Spleen (tissue), 11 donors: ENCODE measurements around the gene VSIG4. TPM values are rescaled to one million over a fixed set of nuclear protein-coding genes. Genes with fewer than 3 reads are reported as not detected.
A peak's percentile ranks its signal among the peaks of the same experiment; 100 is the strongest.

Experiments used
- DNase-seq: peaks from one replicate; pipeline ENCODE4 v3.0.0-alpha.2; 2020
- H3K27ac ChIP-seq, 8 donors: fragments of 200-600 bp; sonication (generic) in 7 of 8; 1 replicate in 4 of 8; 2 replicates in 4 of 8; pipeline versions ENCODE4 v1.5.0 to v1.8.0; 2016 to 2021; ENCODE audit warnings: inconsistent platforms in 4 of 8, mild to moderate bottlenecking in 4 of 8, moderate library complexity in 1 of 8
- H3K27me3 ChIP-seq, 7 donors: fragments of 200-600 bp; sonication (generic) in 6 of 7; replicated peaks in 1 of 7; 1 replicate in 4 of 7; 2 replicates in 3 of 7; pipeline versions ENCODE4 v1.5.0 to v1.8.0; 2016 to 2021; ENCODE audit warnings: inconsistent platforms in 3 of 7, mild to moderate bottlenecking in 1 of 7
- H3K36me3 ChIP-seq, 6 donors: fragments of 200-600 bp; sonication (generic) in 5 of 6; 1 replicate in 4 of 6; 2 replicates in 2 of 6; pipeline versions ENCODE4 v1.5.0 to v1.8.0; 2016 to 2021; ENCODE audit warnings: inconsistent platforms in 2 of 6
- H3K4me1 ChIP-seq, 6 donors: fragments of 200-600 bp; sonication (generic) in 5 of 6; 1 replicate in 3 of 6; 2 replicates in 3 of 6; pipeline versions ENCODE4 v1.5.0 to v1.8.0; 2016 to 2021; ENCODE audit warnings: inconsistent platforms in 3 of 6
- H3K4me3 ChIP-seq, 8 donors: fragments of 200-600 bp; sonication (generic) in 7 of 8; 1 replicate in 4 of 8; 2 replicates in 4 of 8; pipeline versions ENCODE4 v1.5.0 to v1.8.0; 2016 to 2021; ENCODE audit warnings: inconsistent platforms in 4 of 8, mild to moderate bottlenecking in 4 of 8, moderate library complexity in 2 of 8
- H3K9me3 ChIP-seq, 8 donors: fragments of 200-600 bp; sonication (generic) in 7 of 8; 1 replicate in 4 of 8; 2 replicates in 4 of 8; pipeline versions ENCODE4 v1.5.0 to v1.8.0; 2016 to 2021; ENCODE audit warnings: inconsistent platforms in 4 of 8
- POLR2A ChIP-seq, 3 donors: fragments of 450-650 bp; IDR thresholded peaks; one replicate each; pipeline ENCODE4 v1.5.1; 2017; ENCODE audit warnings: antibody characterized with exemption in 3 of 3, mild to moderate bottlenecking in 1 of 3
- POLR2AphosphoS5 ChIP-seq, 3 donors: sonication (generic); formaldehyde crosslinking; IDR thresholded peaks; one replicate each; pipeline ENCODE4 v1.5.1; 2017; ENCODE audit warnings: antibody characterized with exemption in 3 of 3
- WGBS, 5 donors: extraction: QIAGEN DNeasy Blood & Tissue Kit in 3 of 5; methylation state at CpG; one replicate each; pipeline versions ENCODE4 v1.1.5 to v1.1.7; 2013 to 2018; 5-methylcytosine and 5-hydroxymethylcytosine counted together
- intact Hi-C: fragments of 100-400 bp; cut with DNase I; formaldehyde crosslinking; loops from one replicate; pipeline ENCODE4 v1.15.0; 2023; ENCODE audit warnings: low total_unique reads
- polyA plus RNA-seq, 3 donors: library from polyadenylated mRNA; stranded (reverse); fragments of 200-250 nt; gene quantifications; one replicate each; pipeline ENCODE4 v1.2.1, GENCODE V29; 2013
- total RNA-seq, 7 donors: library from RNA; depleted of rRNA in 3 of 7; stranded (reverse); fragments of >200 nt in 3 of 7; fragmentation: NEBNext Ultra II Directional in 4 of 7; extraction: Animal tissue kit (Norgen Biotek cat#: 25700) in 4 of 7; gene quantifications; one replicate each; pipeline versions ENCODE4 v1.1.0 to v1.2.1, GENCODE V29; 2016 to 2021
- TF ChIP-seq, protein P1 (sequence below), 11 experiments: fragments of 200-600 bp in 7 of 11; fragments of 450-650 bp in 4 of 11; sonication (generic) in 4 of 11; IDR thresholded peaks in 8 of 11; conservative IDR thresholded peaks in 3 of 11; 1 replicate in 7 of 11; 2 replicates in 4 of 11; pipeline versions ENCODE4 v1.4.0 to v1.8.0; 2016 to 2021; ENCODE audit warnings: antibody characterized with exemption in 11 of 11, inconsistent platforms in 4 of 11, mild to moderate bottlenecking in 1 of 11
- donor health status: healthy with polysubstance abuse.
- donor health status: DM: no; HTN: no; CAD: no; lungs with moderate emphysema.
- donor health status: DM: no; HTN: no; CAD: no.
- donor health status: Bipolar disorder and iron deficiency.
- donor health status: healthy.
- donor health status: DM: no; HTN: no; CAD: no.
- donor health status: DM: yes; HTN: yes; CAD: no.

The VSIG4 gene
- total and polyA plus RNA-seq, 10 donors: 6.3 to 255 (median 49.7) TPM

DNA sequence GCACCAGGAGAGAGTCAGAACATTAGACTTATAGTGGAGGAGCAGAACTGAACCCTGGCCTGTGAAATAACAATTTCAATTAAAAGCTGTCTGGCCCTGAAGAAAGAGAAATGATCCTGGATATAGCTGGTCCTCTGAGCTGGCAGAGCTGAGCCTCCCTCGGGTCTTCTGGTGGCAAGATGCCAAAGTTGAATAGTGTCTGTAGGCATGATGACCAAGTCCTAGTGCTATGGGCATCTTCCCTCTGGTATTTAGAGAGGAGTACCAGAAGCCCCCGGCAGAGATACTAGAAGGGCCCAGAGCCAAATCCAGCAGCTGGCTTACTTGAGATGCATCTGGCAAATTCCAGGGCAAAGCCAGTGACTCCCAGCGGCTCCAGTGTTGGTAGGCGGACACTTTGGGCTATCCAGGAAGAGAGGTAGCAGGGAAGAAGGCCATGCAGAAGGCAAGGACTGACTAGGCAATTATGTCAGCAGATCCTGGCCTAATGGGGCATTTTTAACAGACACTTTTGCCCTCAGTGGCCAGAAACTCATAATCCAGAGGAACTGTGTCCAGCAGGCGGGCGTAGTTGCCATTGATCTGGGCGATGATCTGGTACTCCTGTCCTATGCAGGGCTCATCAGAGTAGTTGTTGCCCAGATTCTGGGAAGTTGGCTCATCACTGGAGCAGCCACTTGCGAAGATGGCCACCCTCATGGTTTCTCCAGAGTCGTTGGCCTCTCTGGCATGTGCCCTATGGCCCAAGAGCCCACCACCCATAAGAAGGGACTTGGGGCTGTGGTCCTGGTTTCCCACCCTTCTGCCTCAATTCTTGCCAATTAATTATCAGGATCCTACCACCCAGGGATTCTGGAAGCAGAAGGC, 17.9 kb downstream of the VSIG4 start:
- intact Hi-C loops: no loop called here
- peaks cover 0 to 54% (median 6%) of the 10 kb centered on the region in 6 donors for H3K4me1 ChIP-seq
- DNase-seq: no peak
- peak overlapping the region in 7 of 8 donors; percentile 35 to 94 (median 86) for H3K27ac ChIP-seq
- H3K27me3 ChIP-seq: no peaks in the 10 kb centered on the region
- TF ChIP-seq POLR2A (IDR thresholded peaks at IDR 0.05): no peak
- TF ChIP-seq POLR2AphosphoS5 (IDR thresholded peaks at IDR 0.05): peak in 2 of 3 donors; percentile 39 to 77
- TF ChIP-seq, protein P1, sequence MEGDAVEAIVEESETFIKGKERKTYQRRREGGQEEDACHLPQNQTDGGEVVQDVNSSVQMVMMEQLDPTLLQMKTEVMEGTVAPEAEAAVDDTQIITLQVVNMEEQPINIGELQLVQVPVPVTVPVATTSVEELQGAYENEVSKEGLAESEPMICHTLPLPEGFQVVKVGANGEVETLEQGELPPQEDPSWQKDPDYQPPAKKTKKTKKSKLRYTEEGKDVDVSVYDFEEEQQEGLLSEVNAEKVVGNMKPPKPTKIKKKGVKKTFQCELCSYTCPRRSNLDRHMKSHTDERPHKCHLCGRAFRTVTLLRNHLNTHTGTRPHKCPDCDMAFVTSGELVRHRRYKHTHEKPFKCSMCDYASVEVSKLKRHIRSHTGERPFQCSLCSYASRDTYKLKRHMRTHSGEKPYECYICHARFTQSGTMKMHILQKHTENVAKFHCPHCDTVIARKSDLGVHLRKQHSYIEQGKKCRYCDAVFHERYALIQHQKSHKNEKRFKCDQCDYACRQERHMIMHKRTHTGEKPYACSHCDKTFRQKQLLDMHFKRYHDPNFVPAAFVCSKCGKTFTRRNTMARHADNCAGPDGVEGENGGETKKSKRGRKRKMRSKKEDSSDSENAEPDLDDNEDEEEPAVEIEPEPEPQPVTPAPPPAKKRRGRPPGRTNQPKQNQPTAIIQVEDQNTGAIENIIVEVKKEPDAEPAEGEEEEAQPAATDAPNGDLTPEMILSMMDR (IDR thresholded peaks at IDR 0.05 in 8 of 11, conservative IDR thresholded peaks at IDR 0.05 in 3 of 11): no peak
- no peak overlapping the region for H3K4me3 ChIP-seq
- no peaks in the 10 kb centered on the region for H3K9me3 ChIP-seq
- peaks cover 0 to 11% (median 0%) of the 10 kb centered on the region in 6 donors for H3K36me3 ChIP-seq
- WGBS, 5 donors: 56 to 94% (median 82%) methylated on average over 4 to 9 of the region's 9 CpGs

DNA sequence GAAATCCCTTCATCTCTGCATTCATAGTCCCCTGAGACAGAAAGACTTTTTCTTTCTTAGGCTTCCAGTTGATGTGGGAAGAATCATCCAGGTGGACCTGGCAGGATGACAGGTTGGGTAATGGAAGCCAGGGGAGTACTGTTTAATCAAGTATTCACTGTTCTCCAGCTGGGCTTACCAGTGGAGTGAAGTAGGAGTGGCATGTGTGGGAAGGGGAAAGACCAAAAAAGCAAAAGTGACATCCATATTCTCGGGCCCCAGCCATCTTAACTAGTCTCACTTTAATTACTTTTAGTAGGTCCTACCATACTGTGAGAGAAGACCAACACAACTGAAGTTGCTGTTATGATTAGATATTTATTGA, 18.5 kb downstream of the VSIG4 start:
- Histone ChIP-seq H3K4me1 (peaks cover 0 to 54% (median 6%) of the 10 kb centered on the region in 6 donors), H3K36me3 (peaks cover 0 to 11% (median 0%) of the 10 kb centered on the region in 6 donors), H3K4me3 (no peak overlapping the region), H3K9me3 (no peaks in the 10 kb centered on the region), H3K27me3 (no peaks in the 10 kb centered on the region), H3K27ac (peak overlapping the region in 7 of 8 donors; percentile 35 to 94 (median 86))
- WGBS, 5 donors: 40 to 79% (median 62%) methylated on average over 1 of the region's 1 CpG
- no peak for TF ChIP-seq POLR2A (IDR thresholded peaks at IDR 0.05)
- TF ChIP-seq, protein P1 (IDR thresholded peaks at IDR 0.05 in 8 of 11, conservative IDR thresholded peaks at IDR 0.05 in 3 of 11): no peak
- TF ChIP-seq POLR2AphosphoS5 (IDR thresholded peaks at IDR 0.05): no peak
- DNase-seq: no peak
- intact Hi-C loops: no loop called here

DNA sequence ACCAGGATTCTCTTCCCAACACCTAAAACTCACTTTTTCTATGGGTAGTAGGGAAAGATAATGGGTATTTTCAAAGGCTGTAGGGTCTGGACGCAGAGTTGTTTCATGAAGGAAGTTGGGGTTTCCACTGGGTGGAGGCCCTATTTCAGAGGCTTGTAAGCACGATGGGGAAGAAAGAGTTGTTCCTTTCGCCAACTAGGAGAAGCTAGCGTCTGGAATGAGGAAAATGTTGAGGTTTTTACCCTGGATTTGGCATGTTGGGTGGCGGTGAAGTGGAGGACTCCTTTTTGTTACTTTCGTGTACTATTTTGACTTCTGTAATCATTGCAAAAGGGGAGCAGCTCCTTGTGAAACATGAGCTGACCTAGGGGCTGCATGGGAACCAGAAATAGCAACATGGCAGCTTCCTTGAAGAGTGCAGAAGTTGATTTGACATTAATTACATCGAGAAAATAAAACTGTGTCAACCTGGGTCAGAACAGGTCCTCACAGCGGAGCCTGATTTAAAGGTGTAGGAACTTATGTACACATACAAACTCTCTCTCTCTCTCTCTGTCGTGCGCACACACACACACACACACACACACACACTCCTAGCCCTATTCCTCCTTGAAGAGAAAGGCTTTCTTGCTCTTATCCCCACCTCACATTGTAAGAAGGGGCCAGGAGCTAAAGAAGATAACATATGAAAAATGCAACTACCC, 19.1 kb downstream of the VSIG4 start:
- DNase-seq: no peak
- 35 to 57% (median 44%) methylated on average over 8 to 10 of the region's 10 CpGs for WGBS, 5 donors
- intact Hi-C loops: no loop called here
- TF ChIP-seq, protein P1 (IDR thresholded peaks at IDR 0.05 in 8 of 11, conservative IDR thresholded peaks at IDR 0.05 in 3 of 11): no peak
- TF ChIP-seq POLR2A (IDR thresholded peaks at IDR 0.05) (no peak), POLR2AphosphoS5 (IDR thresholded peaks at IDR 0.05) (peak in 1 of 3 donors; percentile 46)
- Histone ChIP-seq H3K27me3 (no peaks in the 10 kb centered on the region), H3K9me3 (no peaks in the 10 kb centered on the region), H3K4me1 (peaks cover 0 to 54% (median 6%) of the 10 kb centered on the region in 6 donors), H3K4me3 (peak overlapping the region in 1 of 8 donors; percentile 70), H3K36me3 (peaks cover 0 to 11% (median 0%) of the 10 kb centered on the region in 6 donors), H3K27ac (peak overlapping the region; percentile 32 to 94 (median 86))
